GM12874 (cell line): Measurements from ENCODE around the gene GCLC.

ENCODE experiments used
- CTCF ChIP-seq: IDR thresholded peaks from 2 replicates; pipeline ENCODE4 v1.5.1; 2011; ENCODE audit warnings: low read depth, mild to moderate bottlenecking, control low read depth, low read length, moderate library complexity; ENCODE audit not compliant: insufficient read depth

Gene GCLC

GRCh38 chr6:53517021-53517420 is 27.9 kb downstream of the GCLC start:
- TF ChIP-seq CTCF = no peak

- TF ChIP-seq CTCF = no peak
Measured at GRCh38 chr6:53514677-53515076, 30.2 kb downstream of the GCLC start.

- TF ChIP-seq CTCF = no peak
Measured at GRCh38 chr6:53513519-53513966, 31.4 kb downstream of the GCLC start.

GRCh38 chr6:53513056-53513455 is 31.8 kb downstream of the GCLC start:
- no peak for TF ChIP-seq CTCF

DNA sequence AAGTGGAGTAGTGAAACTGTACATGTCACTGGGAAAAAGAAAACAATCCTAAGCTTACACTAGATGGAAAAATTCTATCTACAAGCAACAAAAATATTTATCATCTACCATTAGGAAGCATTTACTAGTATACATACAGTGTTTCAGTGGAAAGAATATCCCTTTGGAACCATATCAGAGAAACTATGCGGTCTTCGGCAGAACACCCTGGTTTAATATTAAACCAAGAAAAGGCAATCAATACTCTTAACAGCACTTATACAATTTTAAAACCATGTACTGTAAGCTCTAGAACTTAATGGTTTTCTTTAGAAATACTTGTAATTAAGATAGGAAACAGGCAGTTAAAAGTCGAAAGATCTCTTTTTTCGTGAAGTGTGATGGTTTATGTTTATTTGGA is 32.3 kb downstream of the GCLC start:
- TF ChIP-seq CTCF = no peak

DNA sequence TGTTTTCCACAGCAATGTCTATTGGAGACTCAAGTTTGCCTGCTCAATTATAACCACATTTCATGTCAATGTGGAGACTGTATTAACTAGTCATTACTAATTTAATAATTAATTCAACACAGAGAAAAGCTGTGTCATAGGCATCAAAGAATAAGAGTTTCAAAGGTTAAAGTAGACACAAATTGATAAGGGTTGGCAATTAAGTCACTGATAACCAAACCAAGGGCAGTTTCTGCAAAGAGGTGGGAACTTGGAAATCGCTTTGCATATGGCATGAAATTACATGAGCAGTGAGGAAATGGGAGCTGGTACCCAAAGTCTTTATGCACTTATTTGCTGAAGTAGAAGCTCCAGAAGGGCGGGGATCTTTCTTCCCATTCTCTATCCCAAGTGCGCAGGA is 34.2 kb downstream of the GCLC start:
- no peak for TF ChIP-seq CTCF

DNA sequence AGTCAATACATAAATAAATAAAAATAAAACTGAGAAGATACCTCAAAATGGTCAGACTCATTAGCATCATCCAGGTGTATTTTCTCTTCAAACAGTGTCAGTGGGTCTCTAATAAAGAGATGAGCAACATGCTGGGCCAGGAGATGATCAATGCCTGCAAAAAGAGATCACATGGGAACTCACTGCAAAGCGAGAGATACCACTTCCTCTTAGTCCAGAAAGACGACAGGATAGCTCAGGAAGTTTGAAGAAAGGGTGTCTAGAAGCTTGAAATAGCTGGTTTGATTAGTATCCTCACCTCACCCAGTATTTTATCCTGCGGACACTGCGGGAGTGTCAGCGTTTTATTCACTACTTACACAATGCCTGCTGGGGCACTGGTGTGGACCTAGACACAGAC is 38.0 kb downstream of the GCLC start:
- TF ChIP-seq CTCF = no peak

DNA sequence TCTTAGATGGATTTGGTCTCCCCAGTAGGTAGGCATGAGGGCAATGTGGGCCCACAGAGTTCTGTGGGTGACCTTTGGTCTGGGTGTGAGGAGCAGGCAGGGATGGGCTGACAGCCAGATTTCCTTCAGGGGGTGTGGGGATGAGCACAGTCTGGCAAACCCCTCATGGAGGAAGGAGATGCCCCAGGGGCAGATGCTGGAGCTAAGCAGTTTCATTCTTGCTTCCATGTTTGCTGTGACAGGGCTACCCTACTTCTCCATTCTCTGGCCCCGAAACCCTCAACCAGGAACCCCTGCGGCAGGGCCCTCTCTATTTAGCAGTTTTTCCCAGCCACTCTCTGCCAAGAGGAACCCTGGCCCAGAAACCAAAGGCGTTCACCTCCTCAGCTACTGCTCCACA is 40.4 kb downstream of the GCLC start:
- no peak for TF ChIP-seq CTCF
